Measurements from ENCODE around the gene AGBL4.

The AGBL4 gene

DNA sequence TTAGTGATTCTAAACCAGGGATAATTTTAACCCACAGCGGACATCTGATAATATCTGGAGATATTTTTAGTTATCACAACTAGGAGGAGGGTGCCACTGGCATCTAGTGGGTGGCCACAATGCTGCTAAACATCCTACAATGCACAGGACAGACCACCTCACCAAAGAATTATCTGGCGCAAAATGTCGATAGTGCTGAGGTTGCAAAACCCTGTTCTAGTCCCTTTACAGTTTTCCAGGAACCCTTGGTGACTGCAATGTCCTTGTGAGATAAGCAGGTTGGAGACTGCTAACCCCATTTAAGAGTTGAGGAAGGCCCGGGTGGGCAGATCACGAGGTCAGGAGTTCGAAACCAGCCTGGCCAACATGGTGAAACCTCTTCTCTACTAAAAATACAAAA lies 1083.9 kb downstream of the AGBL4 start:
- no peak for DNase-seq

- no peak for DNase-seq
These were observed 1084.7 kb downstream of the AGBL4 start for GRCh38 chr1:48939042-48939441.

DNA sequence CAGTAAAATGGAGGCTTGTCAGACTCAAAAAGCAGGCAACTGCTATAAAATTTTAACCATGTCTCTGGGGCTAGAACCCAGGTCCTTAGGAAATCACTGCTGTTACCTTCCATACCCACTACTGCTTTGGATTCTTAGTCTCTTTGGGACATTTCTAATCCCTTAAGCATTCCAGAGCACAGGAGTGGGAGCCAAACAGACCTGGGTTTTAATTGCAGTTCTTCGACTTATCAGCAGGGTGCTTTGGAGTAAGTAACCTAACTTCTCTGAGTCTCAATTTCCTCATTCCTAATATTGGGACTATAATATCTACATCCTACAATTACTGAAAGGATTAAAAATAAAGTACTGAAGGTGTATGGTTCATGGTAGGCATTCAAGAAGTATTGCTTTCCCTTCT lies 1086.0 kb downstream of the AGBL4 start:
- DNase-seq = no peak

GRCh38 chr1:48936436-48936835 lies 1087.3 kb downstream of the AGBL4 start:
- no peak for DNase-seq

GRCh38 chr1:48932366-48932765 lies 1091.4 kb downstream of the AGBL4 start:
- DNase-seq = no peak

- no peak for DNase-seq
These were observed 1092.1 kb downstream of the AGBL4 start for GRCh38 chr1:48931506-48932192.

- DNase-seq = no peak
These were observed 1093.7 kb downstream of the AGBL4 start for GRCh38 chr1:48930011-48930410.

GRCh38 chr1:48924099-48924498 lies 1099.7 kb downstream of the AGBL4 start:
- no peak for DNase-seq

- no peak for DNase-seq
These were observed 1100.6 kb downstream of the AGBL4 start for GRCh38 chr1:48923116-48923515.

DNA sequence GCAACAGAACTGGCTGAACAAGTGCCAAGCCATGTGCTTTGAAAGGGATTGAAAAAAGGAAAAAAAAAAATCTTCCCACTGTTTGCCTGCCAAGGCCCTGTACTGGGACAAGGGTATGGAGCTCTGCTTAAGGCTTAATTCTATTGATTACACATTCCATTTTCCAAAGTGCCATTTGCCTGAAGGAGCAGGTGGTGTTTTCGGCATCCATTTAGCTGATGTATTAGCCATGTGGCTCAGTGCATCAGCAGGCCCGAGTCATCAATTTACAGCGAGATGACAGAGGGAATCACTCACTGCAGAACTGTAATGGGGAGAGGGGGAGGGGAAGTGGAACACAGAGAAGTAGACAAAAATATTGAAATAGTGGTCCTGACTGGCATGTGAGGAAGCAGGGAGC lies 1102.9 kb downstream of the AGBL4 start:
- DNase-seq = no peak

DNA sequence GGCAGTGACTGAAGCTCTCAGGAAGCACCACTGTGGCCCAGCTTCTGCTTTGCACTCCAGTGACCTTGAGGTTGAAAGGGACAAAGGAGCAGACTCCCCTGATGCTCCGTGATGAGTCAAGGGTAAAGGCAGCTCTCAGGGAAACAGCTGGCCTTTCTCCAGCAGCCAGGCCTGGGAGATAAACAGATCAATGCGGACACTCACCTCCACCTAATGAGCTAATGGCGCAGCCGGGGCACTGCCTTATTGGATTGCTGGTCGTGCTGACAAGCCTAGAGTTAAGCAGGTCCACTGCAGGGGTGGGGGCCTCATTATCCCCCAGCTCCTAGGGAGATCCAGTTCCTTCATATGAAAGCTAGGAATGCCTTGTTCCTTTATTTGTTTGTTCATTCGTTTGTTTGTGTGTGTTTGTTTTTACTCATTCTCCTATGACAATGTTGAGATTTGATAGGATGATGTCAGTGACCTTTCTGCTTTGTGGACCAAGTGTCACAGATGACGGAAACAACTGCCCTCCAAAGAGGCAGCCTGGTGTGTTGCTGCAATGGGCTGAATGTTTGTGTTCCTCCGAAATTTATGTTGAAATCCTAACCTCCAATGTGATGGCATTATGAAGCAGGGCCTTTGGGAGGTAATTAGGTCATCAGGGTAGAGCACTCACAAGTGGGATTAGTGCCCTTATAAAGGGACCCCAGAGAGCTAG lies 1105.7 kb downstream of the AGBL4 start:
- no peak for DNase-seq

- no peak for DNase-seq
These were observed 1106.7 kb downstream of the AGBL4 start for GRCh38 chr1:48917070-48917454.

DNA sequence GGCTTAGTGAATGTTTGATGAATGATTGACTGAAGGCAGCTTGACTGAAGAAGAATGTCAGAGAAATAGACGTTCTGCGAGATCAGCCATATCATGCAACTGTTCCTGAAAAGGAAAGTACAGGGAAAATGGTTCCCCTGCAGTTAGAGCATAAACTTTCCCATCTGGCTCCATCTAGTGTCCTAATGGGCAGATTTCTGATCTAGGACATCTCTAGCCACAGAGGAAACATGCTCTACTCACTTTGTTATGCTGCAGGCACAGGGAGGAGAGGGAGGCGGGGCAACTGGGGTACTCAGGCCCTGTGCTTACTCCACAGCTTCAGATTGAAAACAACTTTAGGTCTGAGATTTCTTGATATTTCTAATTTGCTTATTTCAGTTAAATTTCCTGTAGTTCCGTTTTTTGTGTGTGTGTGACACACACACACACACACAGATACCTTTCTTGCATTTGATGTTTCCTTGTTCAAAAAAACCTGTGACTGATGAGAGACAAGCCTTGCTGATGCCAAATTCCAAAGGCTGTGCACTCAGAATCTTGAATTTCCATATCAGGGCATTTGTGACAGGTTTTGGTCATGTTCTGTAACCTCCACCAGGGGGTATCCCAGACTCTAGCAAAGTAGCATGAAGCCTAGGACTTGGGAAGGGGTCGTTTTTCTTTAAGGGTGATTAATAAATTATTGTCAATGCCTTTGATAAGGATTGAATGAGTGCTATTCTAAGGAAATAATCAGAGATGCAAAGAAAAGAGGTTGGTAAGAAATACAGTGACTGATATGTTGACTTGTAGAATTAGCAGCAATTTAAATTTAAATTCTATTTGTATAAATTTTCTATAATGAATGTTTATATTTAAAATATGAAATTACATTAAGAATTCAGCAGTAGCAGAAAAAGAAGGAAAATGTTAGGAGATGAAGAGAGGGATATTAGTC lies 1107.4 kb downstream of the AGBL4 start:
- no peak for DNase-seq

- DNase-seq = no peak
These were observed 1115.1 kb downstream of the AGBL4 start for GRCh38 chr1:48908606-48909005.

DNA sequence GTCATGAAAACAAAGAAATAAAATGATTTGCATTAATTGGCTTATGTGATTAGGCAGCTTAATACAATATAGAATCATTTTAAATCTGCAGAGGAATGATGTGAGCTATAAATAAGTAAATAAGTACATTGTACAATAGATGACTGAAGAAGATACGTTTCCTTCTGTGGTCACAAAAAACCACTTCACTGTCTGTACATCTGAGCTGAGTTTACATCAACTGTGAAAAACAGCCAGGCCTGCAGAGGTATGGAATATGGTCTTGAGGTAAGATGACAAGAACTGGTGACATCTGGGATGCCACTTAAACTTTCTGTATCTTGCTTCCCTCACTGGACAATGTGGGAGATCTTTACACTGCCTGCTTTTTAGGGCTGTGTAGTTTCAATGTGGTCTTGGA lies 1117.0 kb downstream of the AGBL4 start:
- DNase-seq = no peak

GRCh38 chr1:48906164-48906563 lies 1117.6 kb downstream of the AGBL4 start:
- no peak for DNase-seq

- no peak for DNase-seq
These were observed 1120.5 kb downstream of the AGBL4 start for GRCh38 chr1:48903291-48903690.

DNA sequence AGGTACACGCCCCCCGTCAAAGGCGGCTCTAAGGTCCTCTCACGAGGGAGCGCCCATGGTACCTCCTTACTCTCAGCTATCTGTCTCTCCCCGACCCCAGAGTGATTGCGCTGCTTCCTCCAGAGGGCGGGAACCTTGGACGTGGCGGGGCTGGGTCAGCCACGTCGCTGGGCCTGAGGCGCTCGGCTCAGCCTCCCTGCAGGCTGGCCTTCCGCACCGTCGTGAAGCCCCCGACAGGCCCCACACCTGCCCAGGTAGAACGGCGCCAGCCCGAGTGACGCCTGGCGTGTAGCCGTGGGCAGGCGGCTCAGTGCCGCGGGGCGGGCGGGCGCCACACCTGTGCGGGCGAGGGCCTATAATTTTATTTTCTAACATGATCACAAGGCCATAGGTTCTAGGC lies 1124.9 kb downstream of the AGBL4 start:
- DNase-seq = no peak

DNA sequence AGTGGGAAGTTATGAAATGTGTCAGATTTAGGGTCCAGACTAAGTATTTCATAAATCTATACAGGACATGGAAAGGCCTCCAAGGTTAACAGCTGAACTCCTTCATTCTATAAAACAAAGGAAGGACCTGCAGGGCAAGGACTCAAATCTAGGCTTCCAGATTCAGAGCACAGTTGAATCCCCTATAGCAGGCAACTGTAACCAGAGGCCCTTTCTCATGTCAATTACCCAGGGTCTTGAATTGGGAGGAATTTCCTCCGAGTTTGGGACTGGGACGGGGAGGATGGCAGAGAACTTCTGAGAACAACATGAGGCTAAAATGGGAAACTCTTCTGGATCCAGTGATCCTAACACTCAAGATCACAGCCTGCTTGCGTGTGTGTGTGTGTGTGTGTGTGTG lies 1134.1 kb downstream of the AGBL4 start:
- DNase-seq = no peak

GRCh38 chr1:48889082-48889481 lies 1134.7 kb downstream of the AGBL4 start:
- DNase-seq = no peak

- no peak for DNase-seq
These were observed 1136.0 kb downstream of the AGBL4 start for GRCh38 chr1:48887796-48888195.

GRCh38 chr1:48882020-48882419 lies 1141.7 kb downstream of the AGBL4 start:
- DNase-seq = no peak

DNA sequence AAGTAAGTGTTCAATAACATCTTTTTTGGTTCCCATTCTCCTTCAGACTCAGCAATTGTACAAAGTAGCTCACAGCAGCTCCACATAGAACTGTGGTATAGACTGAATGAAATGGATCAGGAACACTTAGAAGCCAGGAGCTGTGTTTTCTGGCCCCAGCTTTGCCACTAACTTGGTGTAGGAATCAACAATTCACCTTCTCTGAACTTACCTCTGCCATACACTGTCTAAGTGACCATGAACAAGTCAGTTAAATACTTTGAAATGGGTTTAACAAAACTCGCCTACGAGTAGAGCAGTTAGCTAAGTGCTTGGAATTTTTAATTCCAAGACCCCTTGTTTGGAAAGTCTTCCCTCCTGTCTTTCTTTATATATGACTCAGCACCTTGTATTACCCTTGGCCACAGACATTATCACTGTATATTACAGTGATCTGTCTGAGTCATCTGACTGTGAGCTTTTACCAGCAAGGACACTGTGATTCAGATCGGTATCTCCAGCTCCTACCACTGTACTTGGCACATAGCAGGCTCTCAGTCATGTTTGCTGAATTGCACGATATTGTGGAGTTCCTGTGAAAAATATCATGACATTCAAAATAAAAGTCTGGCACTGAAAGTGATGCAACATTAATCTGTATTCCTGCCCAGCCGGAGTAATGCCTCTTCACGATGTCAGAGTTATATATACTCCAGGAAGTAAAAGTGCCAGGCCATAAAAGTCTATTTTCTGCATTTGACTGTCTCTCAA lies 1145.4 kb downstream of the AGBL4 start:
- no peak for DNase-seq

All from stimulated activated CD4-positive, alpha-beta T cell treated with anti-CD3 and anti-CD28 coated beads, Interleukin-1b, Interleukin-23, amount 100 ng/mL, for 48 hours (primary cell).